ENCODE data around the gene INA.
A peak's percentile ranks its signal among the peaks of the same experiment; 100 is the strongest.

Gene INA

GRCh38 chr10:103276896-103277712, at the start of gene INA:
Gene INA, plus strand, starts transcription at chr10:103277138. Its CDS starts 74 bp downstream, at chr10:103277212.
- peak; percentile 64 for ATAC-seq
- TF ChIP-seq GLIS3 (CRISPR knock-in tag; IDR thresholded peaks at IDR 0.05) (no peak), SNAI2 (CRISPR knock-in tag; IDR thresholded peaks at IDR 0.05) (no peak), CSDC2 (CRISPR knock-in tag; IDR thresholded peaks at IDR 0.05) (no peak), ZNF565 (CRISPR knock-in tag; conservative IDR thresholded peaks at IDR 0.05; ENCODE audit: low read depth) (no peak)
- TF ChIP-seq, protein P1, sequence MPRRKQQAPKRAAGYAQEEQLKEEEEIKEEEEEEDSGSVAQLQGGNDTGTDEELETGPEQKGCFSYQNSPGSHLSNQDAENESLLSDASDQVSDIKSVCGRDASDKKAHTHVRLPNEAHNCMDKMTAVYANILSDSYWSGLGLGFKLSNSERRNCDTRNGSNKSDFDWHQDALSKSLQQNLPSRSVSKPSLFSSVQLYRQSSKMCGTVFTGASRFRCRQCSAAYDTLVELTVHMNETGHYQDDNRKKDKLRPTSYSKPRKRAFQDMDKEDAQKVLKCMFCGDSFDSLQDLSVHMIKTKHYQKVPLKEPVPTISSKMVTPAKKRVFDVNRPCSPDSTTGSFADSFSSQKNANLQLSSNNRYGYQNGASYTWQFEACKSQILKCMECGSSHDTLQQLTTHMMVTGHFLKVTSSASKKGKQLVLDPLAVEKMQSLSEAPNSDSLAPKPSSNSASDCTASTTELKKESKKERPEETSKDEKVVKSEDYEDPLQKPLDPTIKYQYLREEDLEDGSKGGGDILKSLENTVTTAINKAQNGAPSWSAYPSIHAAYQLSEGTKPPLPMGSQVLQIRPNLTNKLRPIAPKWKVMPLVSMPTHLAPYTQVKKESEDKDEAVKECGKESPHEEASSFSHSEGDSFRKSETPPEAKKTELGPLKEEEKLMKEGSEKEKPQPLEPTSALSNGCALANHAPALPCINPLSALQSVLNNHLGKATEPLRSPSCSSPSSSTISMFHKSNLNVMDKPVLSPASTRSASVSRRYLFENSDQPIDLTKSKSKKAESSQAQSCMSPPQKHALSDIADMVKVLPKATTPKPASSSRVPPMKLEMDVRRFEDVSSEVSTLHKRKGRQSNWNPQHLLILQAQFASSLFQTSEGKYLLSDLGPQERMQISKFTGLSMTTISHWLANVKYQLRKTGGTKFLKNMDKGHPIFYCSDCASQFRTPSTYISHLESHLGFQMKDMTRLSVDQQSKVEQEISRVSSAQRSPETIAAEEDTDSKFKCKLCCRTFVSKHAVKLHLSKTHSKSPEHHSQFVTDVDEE (CRISPR knock-in tag; IDR thresholded peaks at IDR 0.05): no peak
- TF ChIP-seq, protein P2, sequence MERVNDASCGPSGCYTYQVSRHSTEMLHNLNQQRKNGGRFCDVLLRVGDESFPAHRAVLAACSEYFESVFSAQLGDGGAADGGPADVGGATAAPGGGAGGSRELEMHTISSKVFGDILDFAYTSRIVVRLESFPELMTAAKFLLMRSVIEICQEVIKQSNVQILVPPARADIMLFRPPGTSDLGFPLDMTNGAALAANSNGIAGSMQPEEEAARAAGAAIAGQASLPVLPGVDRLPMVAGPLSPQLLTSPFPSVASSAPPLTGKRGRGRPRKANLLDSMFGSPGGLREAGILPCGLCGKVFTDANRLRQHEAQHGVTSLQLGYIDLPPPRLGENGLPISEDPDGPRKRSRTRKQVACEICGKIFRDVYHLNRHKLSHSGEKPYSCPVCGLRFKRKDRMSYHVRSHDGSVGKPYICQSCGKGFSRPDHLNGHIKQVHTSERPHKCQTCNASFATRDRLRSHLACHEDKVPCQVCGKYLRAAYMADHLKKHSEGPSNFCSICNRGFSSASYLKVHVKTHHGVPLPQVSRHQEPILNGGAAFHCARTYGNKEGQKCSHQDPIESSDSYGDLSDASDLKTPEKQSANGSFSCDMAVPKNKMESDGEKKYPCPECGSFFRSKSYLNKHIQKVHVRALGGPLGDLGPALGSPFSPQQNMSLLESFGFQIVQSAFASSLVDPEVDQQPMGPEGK (CRISPR knock-in tag; IDR thresholded peaks at IDR 0.05; ENCODE audit: borderline replicate concordance): no peak

DNA sequence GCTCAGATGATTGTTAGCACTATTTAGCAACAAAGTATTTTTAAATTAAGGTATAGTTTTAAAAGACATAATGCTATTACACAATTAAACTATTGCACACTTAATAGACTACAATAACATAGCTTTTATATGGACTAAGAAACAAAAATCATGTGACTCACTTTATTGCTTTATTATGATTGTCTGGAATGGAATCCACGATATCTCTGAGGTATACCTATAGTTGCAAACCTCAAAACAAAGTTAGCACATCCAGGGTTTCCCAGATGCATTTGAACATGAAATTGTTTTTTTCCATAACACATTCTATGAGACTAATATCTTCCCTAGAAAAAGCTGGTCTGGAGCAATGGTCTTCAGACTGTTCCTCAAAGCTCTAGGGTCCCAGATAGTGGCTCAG, 49.5 kb upstream of the INA start:
- TF ChIP-seq CREB5 (CRISPR knock-in tag; IDR thresholded peaks at IDR 0.05; ENCODE audit: low read depth) (no peak), TOX (CRISPR knock-in tag; IDR thresholded peaks at IDR 0.05; ENCODE audit: borderline replicate concordance) (no peak), ZFP3 (CRISPR knock-in tag; IDR thresholded peaks at IDR 0.05) (no peak), ZNF8 (CRISPR knock-in tag; IDR thresholded peaks at IDR 0.05) (no peak), ESRRG (CRISPR knock-in tag; IDR thresholded peaks at IDR 0.05) (no peak), ZC3H10 (CRISPR knock-in tag; IDR thresholded peaks at IDR 0.05) (no peak), ZNF70 (CRISPR knock-in tag; IDR thresholded peaks at IDR 0.05) (no peak), BACH2 (CRISPR knock-in tag; IDR thresholded peaks at IDR 0.05; ENCODE audit: borderline replicate concordance) (no peak), ISL1 (CRISPR knock-in tag; IDR thresholded peaks at IDR 0.05) (no peak), PPARA (CRISPR knock-in tag; IDR thresholded peaks at IDR 0.05; ENCODE audit: borderline replicate concordance) (no peak), ARNTL (CRISPR knock-in tag; IDR thresholded peaks at IDR 0.05; ENCODE audit: borderline replicate concordance, low read depth) (no peak), ZNF565 (CRISPR knock-in tag; conservative IDR thresholded peaks at IDR 0.05; ENCODE audit: low read depth) (no peak)
- TF ChIP-seq, protein P1 (CRISPR knock-in tag; IDR thresholded peaks at IDR 0.05): no peak
- TF ChIP-seq, protein P2 (CRISPR knock-in tag; IDR thresholded peaks at IDR 0.05; ENCODE audit: borderline replicate concordance): no peak
- TF ChIP-seq, protein P3, sequence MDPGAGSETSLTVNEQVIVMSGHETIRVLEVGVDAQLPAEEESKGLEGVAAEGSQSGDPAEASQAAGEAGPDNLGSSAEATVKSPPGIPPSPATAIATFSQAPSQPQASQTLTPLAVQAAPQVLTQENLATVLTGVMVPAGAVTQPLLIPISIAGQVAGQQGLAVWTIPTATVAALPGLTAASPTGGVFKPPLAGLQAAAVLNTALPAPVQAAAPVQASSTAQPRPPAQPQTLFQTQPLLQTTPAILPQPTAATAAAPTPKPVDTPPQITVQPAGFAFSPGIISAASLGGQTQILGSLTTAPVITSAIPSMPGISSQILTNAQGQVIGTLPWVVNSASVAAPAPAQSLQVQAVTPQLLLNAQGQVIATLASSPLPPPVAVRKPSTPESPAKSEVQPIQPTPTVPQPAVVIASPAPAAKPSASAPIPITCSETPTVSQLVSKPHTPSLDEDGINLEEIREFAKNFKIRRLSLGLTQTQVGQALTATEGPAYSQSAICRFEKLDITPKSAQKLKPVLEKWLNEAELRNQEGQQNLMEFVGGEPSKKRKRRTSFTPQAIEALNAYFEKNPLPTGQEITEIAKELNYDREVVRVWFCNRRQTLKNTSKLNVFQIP (CRISPR knock-in tag; IDR thresholded peaks at IDR 0.05; ENCODE audit: borderline replicate concordance, low read depth): no peak
- no peak for ATAC-seq

All from SK-N-SH treated with all-trans-retinoic acid at 6 μM for 48 hours (cell line).